HepG2 (cell line): ENCODE measurements around the gene CHADL. TPM values are rescaled to one million over a fixed set of nuclear protein-coding genes. Genes with fewer than 3 reads are reported as not detected.

Experiments used
- ATAC-seq: fragments of 200-7000 bp; cut with Tn5 transposase; 3 replicates; pipeline ENCODE4 v1.9.1; 2020; ENCODE audit warnings: mild to moderate bottlenecking, moderate library complexity
- BruUV-seq: library from RNA; stranded (reverse); fragments of 400-500 nt; replicated peaks from 2 replicates; lab custom pipeline; 2021; lab: Mats Ljungman, UMichigan
- CTCF ChIA-PET: fragments of 300-600 bp; formaldehyde crosslinking; extraction: SDS; loops from one replicate; lab custom pipeline; 2021; ENCODE audit warnings: low total read pairs, inconsistent platforms, low intra/inter-chr PET ratio; lab: Yijun Ruan, JAX
- POLR2A ChIA-PET: fragments of 350-600 bp; sonication (Branson Sonifier 250); formaldehyde crosslinking; loops from one replicate; lab custom pipeline; 2020; ENCODE audit warnings: antibody characterized with exemption, inconsistent platforms; lab: Yijun Ruan, JAX
- DNase-seq: peaks from one replicate; pipeline ENCODE4 v3.0.0-alpha.2; 2015; ENCODE audit warnings: low spot score
- FAIRE-seq: peaks from 3 replicates; lab custom pipeline; 2011; peaks lifted over from hg19 to GRCh38; lab: Jason Lieb, UNC
- H2AFZ ChIP-seq: one replicate; pipeline ENCODE4 v1.6.1; 2011; ENCODE audit warnings: low read length, inconsistent platforms
- H3K27ac ChIP-seq: fragments of 300-600 bp; 3 replicates; pipeline ENCODE4 v1.8.0; 2011; ENCODE audit warnings: mixed run types, mild to moderate bottlenecking, mixed read lengths, low read length, inconsistent platforms; ENCODE audit not compliant: insufficient read depth; ENCODE audit errors: extremely low read length
- H3K27me3 ChIP-seq, 2 experiments: fragments of 200-600 bp in 1 of 2; 2 replicates in 1 of 2; 3 replicates in 1 of 2; pipeline versions ENCODE4 v1.6.0 to v1.8.0; 2011; ENCODE audit warnings: low read length in 2 of 2, mild to moderate bottlenecking in 2 of 2, moderate library complexity in 2 of 2, inconsistent platforms in 1 of 2; ENCODE audit not compliant: insufficient read depth in 2 of 2, control insufficient read depth in 1 of 2
- H3K36me3 ChIP-seq, 2 experiments: fragments of 200-600 bp in 1 of 2; replicated peaks in 1 of 2; 2 replicates in 1 of 2; 3 replicates in 1 of 2; pipeline versions ENCODE4 v1.5.1 to v1.8.0; 2011; ENCODE audit warnings: low read length in 2 of 2, inconsistent platforms in 1 of 2; ENCODE audit not compliant: insufficient read depth in 2 of 2, control insufficient read depth in 1 of 2
- H3K4me1 ChIP-seq: 2 replicates; pipeline ENCODE4 v1.5.1; 2012; ENCODE audit warnings: low read length, inconsistent platforms; ENCODE audit not compliant: insufficient read depth
- H3K4me2 ChIP-seq: 2 replicates; pipeline ENCODE4 v1.6.0; 2011; ENCODE audit warnings: low read depth, low read length, inconsistent platforms
- H3K4me3 ChIP-seq, 3 experiments: fragments of 200-600 bp in 1 of 3; sonication (generic), shearing (Covaris generic) in 1 of 3; replicated peaks in 1 of 3; 2 replicates each; pipeline ENCODE4 v1.5.1; 2011 to 2016; ENCODE audit warnings: low read length in 3 of 3, inconsistent platforms in 2 of 3, low read depth in 2 of 3, mild to moderate bottlenecking in 2 of 3, control low read depth in 1 of 3, mixed read lengths in 1 of 3; ENCODE audit not compliant: insufficient read depth in 1 of 3
- H3K79me2 ChIP-seq: one replicate; pipeline ENCODE4 v1.6.1; 2011; ENCODE audit warnings: low read length, inconsistent platforms; ENCODE audit not compliant: insufficient read depth
- H3K9ac ChIP-seq: 2 replicates; pipeline ENCODE4 v1.6.0; 2011; ENCODE audit warnings: mild to moderate bottlenecking, low read depth, low read length, inconsistent platforms; ENCODE audit not compliant: insufficient read depth
- H3K9me3 ChIP-seq: 2 replicates; pipeline ENCODE4 v1.5.1; 2012; ENCODE audit warnings: mild to moderate bottlenecking, low read length
- H4K20me1 ChIP-seq: 2 replicates; pipeline ENCODE4 v1.6.0; 2011; ENCODE audit warnings: inconsistent platforms, mild to moderate bottlenecking, low read length, moderate library complexity; ENCODE audit not compliant: insufficient read depth
- CBX5 ChIP-seq: sonication (generic); formaldehyde crosslinking; IDR thresholded peaks from 2 replicates; pipeline ENCODE4 v1.4.0; 2020; ENCODE audit warnings: missing genetic modification reagents, borderline replicate concordance
- HIC2 ChIP-seq: sonication (generic); formaldehyde crosslinking; IDR thresholded peaks from 2 replicates; pipeline ENCODE4 v1.9.0; 2022; ENCODE audit warnings: low read depth, missing genetic modification reagents
- HNF1A ChIP-seq, 2 experiments: sonication (generic) in 1 of 2; formaldehyde crosslinking in 1 of 2; IDR thresholded peaks; 2 replicates each; pipeline versions ENCODE4 v1.4.0 to v1.6.1; 2016 to 2020; ENCODE audit warnings: borderline replicate concordance in 1 of 2, low read depth in 1 of 2, mild to moderate bottlenecking in 1 of 2, missing genetic modification reagents in 1 of 2
- IRF2 ChIP-seq: IDR thresholded peaks from 2 replicates; pipeline ENCODE4 v1.6.1; 2018; ENCODE audit warnings: missing genetic modification reagents, missing compliant biosample characterization
- TFAP4 ChIP-seq: sonication (generic); IDR thresholded peaks from 2 replicates; pipeline ENCODE4 v1.6.1; 2016; ENCODE audit warnings: low read depth, borderline replicate concordance
- ZKSCAN1 ChIP-seq: fragments of 150-350 bp; IDR thresholded peaks from 2 replicates; pipeline ENCODE4 v1.6.1; 2014; ENCODE audit warnings: low read length
- ZNF230 ChIP-seq: sonication (generic); formaldehyde crosslinking; IDR thresholded peaks from 2 replicates; pipeline ENCODE4 v1.4.0; 2020; ENCODE audit warnings: mild to moderate bottlenecking, missing genetic modification reagents
- ZNF570 ChIP-seq: sonication (generic); formaldehyde crosslinking; IDR thresholded peaks from 2 replicates; pipeline ENCODE4 v1.4.0; 2020; ENCODE audit warnings: mild to moderate bottlenecking, missing genetic modification reagents, borderline replicate concordance
- WGBS: methylation state at CpG from one replicate; pipeline ENCODE4 v1.1.6; 2017; ENCODE audit warnings: low lambda C conversion rate; 5-methylcytosine and 5-hydroxymethylcytosine counted together
- in situ Hi-C: cut with HindIII; loops from 2 replicates; pipeline ENCODE4 v1.10.0; 2017; ENCODE audit warnings: low pct_unique_long_range_greater_than_20kb; ENCODE audit not compliant: extremely low pct_ligation_motif_present
- intact Hi-C: fragments of 100-400 bp; cut with micrococcal nuclease; formaldehyde crosslinking; loops from one replicate; pipeline ENCODE4 v1.10.0; 2022; ENCODE audit not compliant: unreplicated experiment
- polyA plus RNA-seq, 8 experiments: library from polyadenylated mRNA; depleted of rRNA in 3 of 8; stranded (reverse) in 7 of 8; unstranded in 1 of 8; fragments of >200 nt; fragmentation: Illumina TruSeq in 4 of 8; extraction: Trizol in 4 of 8; gene quantifications; 2 replicates each; pipeline versions ENCODE4 v1.2.1 to v1.2.3, GENCODE V29; 2011 to 2016; ENCODE audit warnings: low read depth in 4 of 8, missing spikeins in 1 of 8, mixed read lengths in 1 of 8; ENCODE audit not compliant: insufficient read depth in 1 of 8
- total RNA-seq, 5 experiments: library from RNA; depleted of rRNA; stranded (reverse); fragments of >200 nt; fragmentation: Illumina TruSeq; extraction: Trizol; gene quantifications; 2 replicates each; pipeline ENCODE4 v1.2.3, GENCODE V29; 2016; ENCODE audit warnings: low read depth in 1 of 5
- TF ChIP-seq, protein P1 (sequence below): sonication (generic); formaldehyde crosslinking; IDR thresholded peaks from 2 replicates; pipeline ENCODE4 v1.5.1; 2020; ENCODE audit warnings: mild to moderate bottlenecking, missing genetic modification reagents, moderate library complexity

CHADL gene
- total and polyA plus RNA-seq, 2 of the 13 experiments (the other 11 are each of a cell fraction or from before 2014, with no cell fraction given), result 2.8 to 8.1 TPM

- no peaks in the 10 kb centered on the region for H3K79me2 ChIP-seq
- BruUV-seq, result no TSS peak
- peaks cover 16% of the 10 kb centered on the region for H3K4me1 ChIP-seq
- H3K4me3 ChIP-seq, result peak overlapping the region; percentile 56 to 74 (median 57); a peak in 5 of 6 replicates
- peak overlapping the region; percentile 68; the same call in 1 of the 2 replicates for H3K9ac ChIP-seq
- intact Hi-C loops, result no loop called here
- POLR2A ChIA-PET, result interaction anchor here (1.0 to 1.5 kb wide), 2 partner anchors 45 to 140 kb away, joined by 3 to 5 read pairs; partner anchors contain the start of genes RANGAP1 and TEF
- no peaks in the 10 kb centered on the region for H3K27me3 ChIP-seq
- H4K20me1 ChIP-seq, result no peaks in the 10 kb centered on the region
- no peak overlapping the region for H3K27ac ChIP-seq
- no peaks in the 10 kb centered on the region for H3K9me3 ChIP-seq
- H3K4me2 ChIP-seq, result peak overlapping the region; percentile 90
- DNase-seq, result no peak
- FAIRE-seq, result no peak
- no peak overlapping the region for H2AFZ ChIP-seq
- in situ Hi-C loops, result no loop called here
- 70% methylated on average over 6 of the region's 7 CpGs for WGBS
- no peak for ATAC-seq
- CTCF ChIA-PET, result no interaction called here
- H3K36me3 ChIP-seq, result peaks cover under 1 to 3% of the 10 kb centered on the region in 2 experiments; a peak in 2 of 5 replicates
- TF ChIP-seq ZKSCAN1, result peak; percentile 81
- no peak for TF ChIP-seq HNF1A (IDR thresholded peaks at IDR 0.05; ENCODE audit: low read depth)
- no peak for TF ChIP-seq HNF1A (CRISPR knock-in tag; IDR thresholded peaks at IDR 0.05; ENCODE audit: borderline replicate concordance)
- no peak; the same call in 1 of the 2 replicates for TF ChIP-seq HIC2 (CRISPR knock-in tag)
- no peak for TF ChIP-seq IRF2
- peak; percentile 37; the same call in 1 of the 2 replicates for TF ChIP-seq TFAP4
- TF ChIP-seq, protein P1, sequence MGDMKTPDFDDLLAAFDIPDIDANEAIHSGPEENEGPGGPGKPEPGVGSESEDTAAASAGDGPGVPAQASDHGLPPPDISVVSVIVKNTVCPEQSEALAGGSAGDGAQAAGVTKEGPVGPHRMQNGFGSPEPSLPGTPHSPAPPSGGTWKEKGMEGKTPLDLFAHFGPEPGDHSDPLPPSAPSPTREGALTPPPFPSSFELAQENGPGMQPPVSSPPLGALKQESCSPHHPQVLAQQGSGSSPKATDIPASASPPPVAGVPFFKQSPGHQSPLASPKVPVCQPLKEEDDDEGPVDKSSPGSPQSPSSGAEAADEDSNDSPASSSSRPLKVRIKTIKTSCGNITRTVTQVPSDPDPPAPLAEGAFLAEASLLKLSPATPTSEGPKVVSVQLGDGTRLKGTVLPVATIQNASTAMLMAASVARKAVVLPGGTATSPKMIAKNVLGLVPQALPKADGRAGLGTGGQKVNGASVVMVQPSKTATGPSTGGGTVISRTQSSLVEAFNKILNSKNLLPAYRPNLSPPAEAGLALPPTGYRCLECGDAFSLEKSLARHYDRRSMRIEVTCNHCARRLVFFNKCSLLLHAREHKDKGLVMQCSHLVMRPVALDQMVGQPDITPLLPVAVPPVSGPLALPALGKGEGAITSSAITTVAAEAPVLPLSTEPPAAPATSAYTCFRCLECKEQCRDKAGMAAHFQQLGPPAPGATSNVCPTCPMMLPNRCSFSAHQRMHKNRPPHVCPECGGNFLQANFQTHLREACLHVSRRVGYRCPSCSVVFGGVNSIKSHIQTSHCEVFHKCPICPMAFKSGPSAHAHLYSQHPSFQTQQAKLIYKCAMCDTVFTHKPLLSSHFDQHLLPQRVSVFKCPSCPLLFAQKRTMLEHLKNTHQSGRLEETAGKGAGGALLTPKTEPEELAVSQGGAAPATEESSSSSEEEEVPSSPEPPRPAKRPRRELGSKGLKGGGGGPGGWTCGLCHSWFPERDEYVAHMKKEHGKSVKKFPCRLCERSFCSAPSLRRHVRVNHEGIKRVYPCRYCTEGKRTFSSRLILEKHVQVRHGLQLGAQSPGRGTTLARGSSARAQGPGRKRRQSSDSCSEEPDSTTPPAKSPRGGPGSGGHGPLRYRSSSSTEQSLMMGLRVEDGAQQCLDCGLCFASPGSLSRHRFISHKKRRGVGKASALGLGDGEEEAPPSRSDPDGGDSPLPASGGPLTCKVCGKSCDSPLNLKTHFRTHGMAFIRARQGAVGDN, result peak; percentile 47; the same call in 1 of the 2 replicates
- 0 out of 2 replicates have a peak, but pooled peaks have one; percentile 0 for TF ChIP-seq CBX5 (CRISPR knock-in tag)
- no peak for TF ChIP-seq ZNF230 (CRISPR knock-in tag)
- TF ChIP-seq ZNF570 (CRISPR knock-in tag), result no peak
Observed at GRCh38 chr22:41241133-41241676, 474 bp upstream of the CHADL start.
